PFSK-1 (cell line): ENCODE data around the gene ESRRG.

Source experiments
- FOXP2 ChIP-seq: optimal IDR thresholded peaks from 2 replicates; pipeline ENCODE3; 2011; ENCODE audit warnings: borderline replicate concordance, control low read depth, inconsistent platforms; ENCODE audit not compliant: insufficient read depth; ENCODE audit errors: extremely low read length, extremely low read depth
- POLR2AphosphoS5 ChIP-seq: IDR thresholded peaks from 2 replicates; pipeline ENCODE4 v1.6.1; 2012; ENCODE audit warnings: low read depth, mild to moderate bottlenecking, control low read depth, low read length, moderate library complexity
- REST ChIP-seq, 2 experiments: IDR thresholded peaks; 2 replicates each; pipeline versions ENCODE4 v1.6.1 to v1.8.0; 2011 to 2012; ENCODE audit warnings: low read depth in 2 of 2, low read length in 2 of 2, control low read depth in 1 of 2, inconsistent platforms in 1 of 2, mild to moderate bottlenecking in 1 of 2, moderate library complexity in 1 of 2; ENCODE audit not compliant: insufficient read depth in 1 of 2
- SIN3A ChIP-seq: IDR thresholded peaks from 2 replicates; pipeline ENCODE4 v1.6.1; 2012; ENCODE audit warnings: mild to moderate bottlenecking, low read length, moderate library complexity, borderline replicate concordance; ENCODE audit not compliant: insufficient read depth
- TAF1 ChIP-seq: IDR thresholded peaks from 2 replicates; pipeline ENCODE4 v1.6.1; 2012; ENCODE audit warnings: low read length, control low read depth, borderline replicate concordance; ENCODE audit not compliant: insufficient read depth

GRCh38 chr1:216711712-216712111 lies 11.5 kb downstream of the ESRRG start:
- TF ChIP-seq REST (IDR thresholded peaks at IDR 0.05; ENCODE audit: insufficient read depth in 1 of 2, low read depth in 2 of 2, low read length in 2 of 2) = no peak
- TF ChIP-seq POLR2AphosphoS5 = no peak
- no peak for TF ChIP-seq TAF1
- no peak for TF ChIP-seq SIN3A
- TF ChIP-seq FOXP2 = no peak
